ENCODE data around the gene KCNQ2.

The KCNQ2 gene

DNA sequence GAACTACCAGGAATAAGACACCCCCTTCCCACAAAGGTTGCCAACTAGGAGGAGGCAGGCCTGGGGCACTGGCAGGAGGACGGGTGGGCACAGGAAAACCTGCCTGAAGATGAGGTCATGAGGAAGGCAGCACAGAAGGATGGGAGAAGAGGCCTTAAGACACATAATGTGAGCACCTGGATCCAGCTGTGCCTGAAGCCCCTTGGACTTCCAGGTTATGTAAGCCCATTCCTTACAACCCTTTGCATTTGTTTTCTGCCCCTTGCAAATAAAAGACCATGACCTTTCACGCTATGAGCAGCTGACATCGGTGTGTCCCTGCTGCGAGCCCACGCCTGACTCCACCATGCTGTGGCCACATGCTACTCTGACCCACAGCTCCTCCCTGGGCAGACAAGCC, 23.4 kb downstream of the KCNQ2 start:
- in situ Hi-C loops (cut with HindIII; ENCODE audit: low sequenced_read_pairs) = no loop called here
- no peak overlapping the region for H3K4me3 ChIP-seq (ENCODE audit: low read depth, low read length)
- no peak for DNase-seq (ENCODE audit: low read depth, low spot score)
- TF ChIP-seq, protein P1, sequence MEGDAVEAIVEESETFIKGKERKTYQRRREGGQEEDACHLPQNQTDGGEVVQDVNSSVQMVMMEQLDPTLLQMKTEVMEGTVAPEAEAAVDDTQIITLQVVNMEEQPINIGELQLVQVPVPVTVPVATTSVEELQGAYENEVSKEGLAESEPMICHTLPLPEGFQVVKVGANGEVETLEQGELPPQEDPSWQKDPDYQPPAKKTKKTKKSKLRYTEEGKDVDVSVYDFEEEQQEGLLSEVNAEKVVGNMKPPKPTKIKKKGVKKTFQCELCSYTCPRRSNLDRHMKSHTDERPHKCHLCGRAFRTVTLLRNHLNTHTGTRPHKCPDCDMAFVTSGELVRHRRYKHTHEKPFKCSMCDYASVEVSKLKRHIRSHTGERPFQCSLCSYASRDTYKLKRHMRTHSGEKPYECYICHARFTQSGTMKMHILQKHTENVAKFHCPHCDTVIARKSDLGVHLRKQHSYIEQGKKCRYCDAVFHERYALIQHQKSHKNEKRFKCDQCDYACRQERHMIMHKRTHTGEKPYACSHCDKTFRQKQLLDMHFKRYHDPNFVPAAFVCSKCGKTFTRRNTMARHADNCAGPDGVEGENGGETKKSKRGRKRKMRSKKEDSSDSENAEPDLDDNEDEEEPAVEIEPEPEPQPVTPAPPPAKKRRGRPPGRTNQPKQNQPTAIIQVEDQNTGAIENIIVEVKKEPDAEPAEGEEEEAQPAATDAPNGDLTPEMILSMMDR (IDR thresholded peaks at IDR 0.05; ENCODE audit: low read depth, low read length) = no peak

DNA sequence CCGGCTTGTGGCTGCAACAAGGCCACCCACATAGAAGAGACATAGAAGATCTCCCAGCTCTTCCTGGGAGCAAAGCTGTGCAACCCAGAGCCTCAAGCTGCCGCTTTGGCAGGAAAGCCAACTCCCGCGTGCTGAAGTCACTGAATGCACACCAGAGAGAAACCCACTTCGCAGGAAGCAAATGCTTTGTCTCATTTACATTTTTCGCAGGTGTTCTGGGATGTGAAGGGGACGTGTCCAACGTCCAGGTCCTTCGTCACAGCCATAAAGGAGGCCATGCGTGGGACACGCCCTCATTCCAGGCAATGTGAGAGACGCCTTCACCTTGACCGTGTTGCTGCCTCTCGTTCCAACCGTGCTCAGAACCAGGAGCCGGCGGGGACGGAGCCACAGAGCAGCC, 24.4 kb downstream of the KCNQ2 start:
- no peak for DNase-seq (ENCODE audit: low read depth, low spot score)
- TF ChIP-seq, protein P1 (IDR thresholded peaks at IDR 0.05; ENCODE audit: low read depth, low read length) = no peak
- in situ Hi-C loops (cut with HindIII; ENCODE audit: low sequenced_read_pairs) = no loop called here
- H3K4me3 ChIP-seq (ENCODE audit: low read depth, low read length) = no peak overlapping the region

DNA sequence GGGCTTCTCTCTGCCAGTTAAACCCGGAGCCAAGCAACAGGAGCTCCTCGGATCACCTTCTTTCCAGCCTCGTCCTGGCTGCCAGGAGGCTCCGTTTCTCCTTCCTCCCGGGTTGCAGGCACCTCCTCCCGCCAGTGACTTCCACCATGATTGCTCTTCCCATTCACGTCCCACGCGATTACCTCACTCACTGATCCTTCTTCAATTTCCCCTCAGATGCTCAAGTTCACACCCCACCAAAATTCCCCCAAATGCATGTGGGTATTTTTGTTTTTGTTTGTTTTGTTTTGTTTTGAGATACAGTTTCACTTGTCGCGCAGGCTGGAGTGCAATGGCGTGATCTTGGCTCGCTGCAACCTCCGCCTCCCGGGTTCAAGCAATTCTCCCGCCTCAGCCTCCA, 25.1 kb downstream of the KCNQ2 start:
- in situ Hi-C loops (cut with HindIII; ENCODE audit: low sequenced_read_pairs) = no loop called here
- no peak overlapping the region for H3K4me3 ChIP-seq (ENCODE audit: low read depth, low read length)
- TF ChIP-seq, protein P1 (IDR thresholded peaks at IDR 0.05; ENCODE audit: low read depth, low read length) = no peak
- DNase-seq (ENCODE audit: low read depth, low spot score) = no peak

DNA sequence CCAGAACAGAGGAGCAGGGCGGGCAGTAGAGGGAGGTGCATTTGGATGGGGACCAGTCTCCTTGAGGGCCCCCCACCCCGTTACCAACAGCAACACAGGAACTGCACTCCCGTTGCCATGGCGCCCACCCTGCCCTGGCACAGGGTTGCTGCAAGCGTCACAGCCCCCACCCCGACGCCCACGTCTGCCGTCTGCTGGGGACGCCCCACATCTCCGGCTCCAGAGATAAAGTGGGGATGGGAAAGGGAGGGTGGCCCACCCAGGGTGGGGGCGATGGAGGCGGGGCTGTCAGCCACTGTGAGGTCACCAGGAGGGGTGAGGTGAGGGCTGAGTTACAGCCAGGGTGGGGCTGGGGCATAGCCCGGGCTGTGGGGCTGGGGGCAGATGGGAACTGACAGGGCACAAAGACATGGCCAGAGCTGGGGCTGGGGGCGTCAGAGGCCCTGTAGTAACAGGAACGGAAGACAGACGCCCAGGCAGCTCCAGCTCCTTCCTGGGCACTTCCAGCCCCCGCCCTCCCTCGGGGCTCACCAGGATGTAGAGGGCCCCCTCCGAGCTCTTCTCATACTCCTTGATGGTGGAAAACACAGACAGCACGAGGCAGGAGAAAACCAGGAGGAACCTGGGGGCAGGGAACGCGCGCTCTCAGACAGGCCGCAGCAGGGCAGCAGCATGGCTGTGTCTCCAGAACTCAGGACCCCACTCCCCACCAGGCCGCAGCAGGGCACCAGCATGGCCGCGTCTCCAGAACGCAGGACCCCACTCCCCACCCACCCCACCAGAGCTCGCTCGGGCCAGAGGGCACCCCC, 26.0 kb downstream of the KCNQ2 start:
- DNase-seq (ENCODE audit: low read depth, low spot score) = no peak
- TF ChIP-seq, protein P1 (IDR thresholded peaks at IDR 0.05; ENCODE audit: low read depth, low read length) = no peak
- H3K4me3 ChIP-seq (ENCODE audit: low read depth, low read length) = no peak overlapping the region
- in situ Hi-C loops (cut with HindIII; ENCODE audit: low sequenced_read_pairs) = no loop called here

DNA sequence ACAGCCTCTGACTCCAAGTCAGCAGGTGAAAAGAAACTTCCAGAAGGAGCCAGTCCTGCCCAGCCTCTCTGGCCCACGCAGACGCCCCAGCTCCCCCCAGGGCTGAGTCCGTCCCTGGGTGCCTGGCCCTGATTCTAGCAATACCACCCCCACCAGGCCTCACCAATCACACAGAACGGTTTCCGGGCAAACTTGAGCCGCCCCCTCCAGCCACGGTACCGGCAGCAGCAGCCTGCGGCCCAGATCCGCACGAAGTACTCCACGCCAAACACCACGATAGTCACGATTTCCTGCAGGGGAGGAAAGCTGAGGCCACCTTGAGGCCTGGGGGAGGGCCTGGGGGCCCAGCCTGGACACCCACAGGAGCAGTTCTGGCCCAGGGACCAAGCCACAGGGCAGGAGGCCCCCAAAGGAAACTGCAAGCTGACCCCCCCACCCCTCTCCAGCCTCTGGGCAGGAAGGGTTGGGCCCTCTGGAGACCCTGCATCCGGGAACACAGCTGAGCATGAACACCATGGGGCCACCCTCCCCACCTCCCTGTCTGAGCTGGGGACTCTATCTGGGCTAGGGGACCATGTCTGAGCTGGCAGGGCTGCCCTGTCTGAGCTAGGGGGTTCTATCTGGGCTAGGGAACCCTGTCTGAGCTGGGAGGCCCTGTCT, 27.2 kb downstream of the KCNQ2 start:
- no peak for DNase-seq (ENCODE audit: low read depth, low spot score)
- TF ChIP-seq, protein P1 (IDR thresholded peaks at IDR 0.05; ENCODE audit: low read depth, low read length) = no peak
- no peak overlapping the region for H3K4me3 ChIP-seq (ENCODE audit: low read depth, low read length)
- in situ Hi-C loops (cut with HindIII; ENCODE audit: low sequenced_read_pairs) = no loop called here

DNA sequence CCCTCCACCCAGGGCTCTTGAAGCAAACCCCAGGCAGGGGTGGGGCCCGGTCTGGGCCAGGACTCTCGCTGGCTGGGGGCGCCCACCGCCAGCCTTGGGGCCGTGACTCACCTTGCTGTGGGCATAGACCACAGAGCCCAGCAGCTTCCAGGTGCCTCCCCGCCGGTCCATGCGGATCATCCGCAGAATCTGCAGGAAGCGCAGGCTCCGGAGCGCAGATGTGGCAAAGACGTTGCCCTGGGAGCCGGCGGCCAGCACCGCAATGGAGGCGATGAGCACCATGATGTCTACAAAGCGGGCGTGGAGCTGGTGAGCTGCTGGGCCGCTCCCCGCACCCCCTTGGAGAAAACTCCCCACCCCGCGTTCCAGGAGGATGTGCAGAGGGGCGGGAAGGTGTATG, 27.9 kb downstream of the KCNQ2 start:
- no peak for DNase-seq (ENCODE audit: low read depth, low spot score)

More for the DNA sequence above, 27.9 kb downstream of the KCNQ2 start:
- TF ChIP-seq, protein P1 (IDR thresholded peaks at IDR 0.05; ENCODE audit: low read depth, low read length) = no peak
- H3K4me3 ChIP-seq (ENCODE audit: low read depth, low read length) = no peak overlapping the region
- in situ Hi-C loops (cut with HindIII; ENCODE audit: low sequenced_read_pairs) = no loop called here
